Measurements from ENCODE around the gene IER5. TPM values are rescaled to one million over a fixed set of nuclear protein-coding genes. Genes with fewer than 3 reads are reported as not detected.
A peak's percentile ranks its signal among the peaks of the same experiment; 100 is the strongest.

The IER5 gene
- total and polyA plus RNA-seq, 9 of the 15 experiments (the other 6 are each of a cell fraction or from before 2014, with no cell fraction given): 2.4 to 32.1 (median 12.0) TPM

DNA sequence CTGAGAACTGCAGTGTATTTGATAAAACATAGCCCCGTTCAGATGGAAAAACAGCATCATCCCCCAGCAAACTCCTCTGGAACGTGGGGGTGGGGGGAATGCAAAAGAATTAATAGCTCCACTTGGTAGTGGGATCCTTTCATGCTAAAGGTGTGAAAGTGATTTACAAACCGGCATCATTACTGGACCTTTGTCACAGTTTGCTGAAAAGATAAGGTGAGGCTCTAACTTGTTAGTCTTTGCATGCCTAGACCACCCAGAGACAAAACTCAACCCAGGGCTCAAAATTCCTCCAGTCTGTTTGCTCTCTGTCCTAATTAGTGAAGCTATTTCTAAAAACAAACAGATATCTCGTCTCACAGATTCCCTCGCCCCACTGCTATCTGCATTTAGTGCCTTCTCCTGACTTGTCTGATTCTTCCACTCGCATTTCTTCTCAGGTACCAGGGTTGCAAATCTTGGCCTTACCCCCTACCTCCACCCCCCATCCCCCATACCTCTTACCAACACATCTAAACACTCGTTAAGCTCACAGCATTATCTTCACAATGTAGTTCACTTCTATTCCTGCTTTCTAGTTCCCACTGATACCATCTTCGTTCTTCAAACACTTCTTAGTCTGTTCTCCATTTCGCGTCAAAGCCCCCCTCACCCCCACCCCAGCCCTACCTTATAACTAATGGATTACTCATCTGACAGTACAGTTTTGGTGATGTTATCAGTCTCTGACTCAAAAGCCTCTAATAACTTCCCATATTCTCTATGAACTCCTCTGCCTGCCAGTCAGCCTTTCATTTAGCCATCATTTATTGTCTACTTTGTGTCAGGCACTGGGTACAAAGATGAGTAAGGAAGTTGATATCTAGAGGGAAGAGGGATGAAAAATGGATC, 11.8 kb downstream of the IER5 start:
- H3K9ac ChIP-seq (ENCODE audit: insufficient read depth in 1 of 2, low read depth in 2 of 2, low read length in 2 of 2): no peak overlapping the region; a peak in 1 of 4 replicates
- ChIA-PET POLR2A (interaction anchor here (0.5 to 12.3 kb wide), 5 partner anchors 10 to 264 kb away, joined by 3 to 257 read pairs (median 4); partner anchors contain the start of gene IER5), CTCF (ENCODE audit: low intra/inter-chr PET ratio) (no interaction called here)
- no peak for FAIRE-seq
- H3K9me1 ChIP-seq (ENCODE audit: control insufficient read depth, insufficient read depth, low read length): no peaks in the 10 kb centered on the region
- no TSS peak for BruUV-seq (replicated peaks)
- peaks cover 4% of the 10 kb centered on the region; the same call in 1 of the 3 replicates for H3K79me2 ChIP-seq (ENCODE audit: control insufficient read depth, insufficient read depth, low read length)
- peak in 1 of 4 experiments; percentile 33 for DNase-seq (ENCODE audit: extremely low read depth in 1 of 4, low spot score in 3 of 4)
- intact Hi-C loops (cut with micrococcal nuclease): no loop called here
- H3K4me1 ChIP-seq (replicated peaks in 1 of 2; ENCODE audit: control insufficient read depth in 2 of 2, insufficient read depth in 2 of 2, low read length in 2 of 2): peaks cover 34 to 59% of the 10 kb centered on the region in 2 experiments
- no peak overlapping the region for H3K4me3 ChIP-seq
- ATAC-seq: no peak
- no peak overlapping the region; the same call in 2 of the 3 replicates for H3K27ac ChIP-seq (ENCODE audit: extremely low read depth, low read depth, low read length)
- H3K9me3 ChIP-seq (replicated peaks; ENCODE audit: control insufficient read depth, insufficient read depth, low read depth, low read length): no peaks in the 10 kb centered on the region
- in situ Hi-C loops (cut with MboI): no loop called here
- H2AFZ ChIP-seq (ENCODE audit: low read depth, low read length): peak overlapping the region; percentile 49; the same call in 1 of the 2 replicates
- peak overlapping the region; percentile 22 for H3K4me2 ChIP-seq (ENCODE audit: insufficient read depth, low read length)
- no peaks in the 10 kb centered on the region for H3K27me3 ChIP-seq (ENCODE audit: control insufficient read depth in 2 of 2, insufficient read depth in 2 of 2, low read length in 2 of 2)
- no peaks in the 10 kb centered on the region for H4K20me1 ChIP-seq (replicated peaks; ENCODE audit: control insufficient read depth, insufficient read depth, low read length)
- WGBS (ENCODE audit: insufficient coverage, low coverage, missing lambda C conversion rate): 5% methylated on average over 10 of the region's 10 CpGs
- no peaks in the 10 kb centered on the region for H3K36me3 ChIP-seq (ENCODE audit: control insufficient read depth, insufficient read depth, low read length)
- TF ChIP-seq FOSL1 (tag; conservative IDR thresholded peaks at IDR 0.05) (peak; percentile 89), SETDB1 (IDR thresholded peaks at IDR 0.05; ENCODE audit: low read length) (no peak), SOX6 (IDR thresholded peaks at IDR 0.05) (0 out of 2 replicates have a peak, but pooled peaks have one; percentile 19), ARID1B (IDR thresholded peaks at IDR 0.05) (peak; percentile 58; the same call in 1 of the 2 replicates), ZNF436 (CRISPR knock-in tag; IDR thresholded peaks at IDR 0.05) (no peak), ZBTB7A (IDR thresholded peaks at IDR 0.05; ENCODE audit: borderline replicate concordance, control insufficient read depth, low read depth, low read length) (peak; percentile 59; the same call in 1 of the 2 replicates), ELF4 (CRISPR knock-in tag; IDR thresholded peaks at IDR 0.05) (peak; percentile 38; the same call in 1 of the 2 replicates), SRSF1 (IDR thresholded peaks at IDR 0.05; ENCODE audit: low read depth, low read length) (no peak), FOS (IDR thresholded peaks at IDR 0.05; ENCODE audit: extremely low read depth, insufficient read length) (peak; percentile 16), SMARCE1 (IDR thresholded peaks at IDR 0.05) (peak; percentile 90), ZNF589 (CRISPR knock-in tag; IDR thresholded peaks at IDR 0.05; ENCODE audit: low read depth) (no peak), BRCA1 (IDR thresholded peaks at IDR 0.05) (no peak), BRCA1 (CRISPR knock-in tag; IDR thresholded peaks at IDR 0.05) (no peak), ELF2 (CRISPR knock-in tag; IDR thresholded peaks at IDR 0.05) (no peak), DPF2 (IDR thresholded peaks at IDR 0.05) (peak; percentile 67), ARNT (IDR thresholded peaks at IDR 0.05) (0 out of 4 replicates have a peak, but pooled peaks have one; percentile 3 to 10)
- TF ChIP-seq, protein P1, sequence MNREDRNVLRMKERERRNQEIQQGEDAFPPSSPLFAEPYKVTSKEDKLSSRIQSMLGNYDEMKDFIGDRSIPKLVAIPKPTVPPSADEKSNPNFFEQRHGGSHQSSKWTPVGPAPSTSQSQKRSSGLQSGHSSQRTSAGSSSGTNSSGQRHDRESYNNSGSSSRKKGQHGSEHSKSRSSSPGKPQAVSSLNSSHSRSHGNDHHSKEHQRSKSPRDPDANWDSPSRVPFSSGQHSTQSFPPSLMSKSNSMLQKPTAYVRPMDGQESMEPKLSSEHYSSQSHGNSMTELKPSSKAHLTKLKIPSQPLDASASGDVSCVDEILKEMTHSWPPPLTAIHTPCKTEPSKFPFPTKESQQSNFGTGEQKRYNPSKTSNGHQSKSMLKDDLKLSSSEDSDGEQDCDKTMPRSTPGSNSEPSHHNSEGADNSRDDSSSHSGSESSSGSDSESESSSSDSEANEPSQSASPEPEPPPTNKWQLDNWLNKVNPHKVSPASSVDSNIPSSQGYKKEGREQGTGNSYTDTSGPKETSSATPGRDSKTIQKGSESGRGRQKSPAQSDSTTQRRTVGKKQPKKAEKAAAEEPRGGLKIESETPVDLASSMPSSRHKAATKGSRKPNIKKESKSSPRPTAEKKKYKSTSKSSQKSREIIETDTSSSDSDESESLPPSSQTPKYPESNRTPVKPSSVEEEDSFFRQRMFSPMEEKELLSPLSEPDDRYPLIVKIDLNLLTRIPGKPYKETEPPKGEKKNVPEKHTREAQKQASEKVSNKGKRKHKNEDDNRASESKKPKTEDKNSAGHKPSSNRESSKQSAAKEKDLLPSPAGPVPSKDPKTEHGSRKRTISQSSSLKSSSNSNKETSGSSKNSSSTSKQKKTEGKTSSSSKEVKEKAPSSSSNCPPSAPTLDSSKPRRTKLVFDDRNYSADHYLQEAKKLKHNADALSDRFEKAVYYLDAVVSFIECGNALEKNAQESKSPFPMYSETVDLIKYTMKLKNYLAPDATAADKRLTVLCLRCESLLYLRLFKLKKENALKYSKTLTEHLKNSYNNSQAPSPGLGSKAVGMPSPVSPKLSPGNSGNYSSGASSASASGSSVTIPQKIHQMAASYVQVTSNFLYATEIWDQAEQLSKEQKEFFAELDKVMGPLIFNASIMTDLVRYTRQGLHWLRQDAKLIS (CRISPR knock-in tag; IDR thresholded peaks at IDR 0.05): peak; percentile 52; the same call in 1 of the 2 replicates
- TF ChIP-seq, protein P2, sequence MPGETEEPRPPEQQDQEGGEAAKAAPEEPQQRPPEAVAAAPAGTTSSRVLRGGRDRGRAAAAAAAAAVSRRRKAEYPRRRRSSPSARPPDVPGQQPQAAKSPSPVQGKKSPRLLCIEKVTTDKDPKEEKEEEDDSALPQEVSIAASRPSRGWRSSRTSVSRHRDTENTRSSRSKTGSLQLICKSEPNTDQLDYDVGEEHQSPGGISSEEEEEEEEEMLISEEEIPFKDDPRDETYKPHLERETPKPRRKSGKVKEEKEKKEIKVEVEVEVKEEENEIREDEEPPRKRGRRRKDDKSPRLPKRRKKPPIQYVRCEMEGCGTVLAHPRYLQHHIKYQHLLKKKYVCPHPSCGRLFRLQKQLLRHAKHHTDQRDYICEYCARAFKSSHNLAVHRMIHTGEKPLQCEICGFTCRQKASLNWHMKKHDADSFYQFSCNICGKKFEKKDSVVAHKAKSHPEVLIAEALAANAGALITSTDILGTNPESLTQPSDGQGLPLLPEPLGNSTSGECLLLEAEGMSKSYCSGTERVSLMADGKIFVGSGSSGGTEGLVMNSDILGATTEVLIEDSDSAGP (CRISPR knock-in tag; IDR thresholded peaks at IDR 0.05): no peak
